Fibroblast of the aortic adventitia (primary cell): ENCODE results near the gene ZNF213. TPM values are rescaled to one million over a fixed set of nuclear protein-coding genes. Genes with fewer than 3 reads are reported as not detected.
A peak's percentile ranks its signal among the peaks of the same experiment; 100 is the strongest.

Experiments
- DNase-seq: peaks from one replicate; pipeline ENCODE4 v3.0.0-alpha.2; 2010; ENCODE audit warnings: low read depth
- H3K4me3 ChIP-seq: 2 replicates; pipeline ENCODE4 v1.5.1; 2011; ENCODE audit warnings: low read depth, mild to moderate bottlenecking, control low read depth, low read length, moderate library complexity
- CTCF ChIP-seq: IDR thresholded peaks from 2 replicates; pipeline ENCODE4 v1.5.1; 2011; ENCODE audit warnings: mild to moderate bottlenecking, low read length, control low read depth, inconsistent platforms; ENCODE audit not compliant: insufficient read depth
- total RNA-seq: library from RNA; depleted of rRNA; stranded (reverse); fragments of >200 nt; gene quantifications from 2 replicates; pipeline ENCODE4 v1.2.3, GENCODE V29; 2012; ENCODE audit warnings: low replicate concordance

Gene ZNF213
- total RNA-seq, 1 donor = 6.9 TPM

DNA sequence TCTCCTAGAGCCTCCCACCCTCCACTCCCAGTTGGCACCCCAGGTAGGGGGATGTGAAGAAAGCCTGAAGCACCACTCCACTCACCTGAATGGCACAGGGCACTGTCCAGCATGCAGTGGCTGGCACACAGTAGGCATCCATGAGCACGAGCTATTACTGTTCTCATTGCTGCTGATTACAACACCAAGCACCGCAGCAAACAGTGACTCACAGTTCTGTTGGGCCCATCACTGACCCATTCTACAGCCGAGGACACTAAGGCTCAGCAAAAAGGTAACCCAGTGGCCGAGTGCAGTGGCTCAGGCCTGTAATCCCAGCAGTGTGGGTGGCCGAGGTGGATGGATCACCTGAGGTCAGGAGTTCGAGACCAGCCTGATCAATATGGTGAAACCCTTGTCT, 38.5 kb upstream of the ZNF213 start:
- DNase-seq = no peak
- no peak overlapping the region for H3K4me3 ChIP-seq
- no peak for TF ChIP-seq CTCF

DNA sequence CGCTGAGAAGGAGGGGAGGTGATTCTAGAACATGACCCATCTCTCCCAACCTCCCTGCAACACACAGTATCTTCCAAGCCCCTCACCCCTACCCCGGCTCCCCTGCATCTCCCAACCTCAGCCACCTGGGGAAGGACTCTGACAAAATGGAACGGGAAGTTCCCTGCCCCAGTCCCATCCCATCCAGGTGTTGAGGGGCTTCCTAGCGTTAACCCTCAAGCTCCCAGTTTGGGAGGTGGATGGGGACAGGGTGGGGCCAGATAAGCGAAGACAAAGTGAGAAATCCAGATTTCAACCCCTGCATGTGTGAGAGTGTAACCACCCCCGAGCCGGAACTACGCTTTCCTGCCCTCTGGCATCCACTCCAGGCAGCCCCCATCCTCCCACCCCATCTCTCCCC, 37.6 kb upstream of the ZNF213 start:
- no peak for DNase-seq
- TF ChIP-seq CTCF = no peak
- no peak overlapping the region for H3K4me3 ChIP-seq

DNA sequence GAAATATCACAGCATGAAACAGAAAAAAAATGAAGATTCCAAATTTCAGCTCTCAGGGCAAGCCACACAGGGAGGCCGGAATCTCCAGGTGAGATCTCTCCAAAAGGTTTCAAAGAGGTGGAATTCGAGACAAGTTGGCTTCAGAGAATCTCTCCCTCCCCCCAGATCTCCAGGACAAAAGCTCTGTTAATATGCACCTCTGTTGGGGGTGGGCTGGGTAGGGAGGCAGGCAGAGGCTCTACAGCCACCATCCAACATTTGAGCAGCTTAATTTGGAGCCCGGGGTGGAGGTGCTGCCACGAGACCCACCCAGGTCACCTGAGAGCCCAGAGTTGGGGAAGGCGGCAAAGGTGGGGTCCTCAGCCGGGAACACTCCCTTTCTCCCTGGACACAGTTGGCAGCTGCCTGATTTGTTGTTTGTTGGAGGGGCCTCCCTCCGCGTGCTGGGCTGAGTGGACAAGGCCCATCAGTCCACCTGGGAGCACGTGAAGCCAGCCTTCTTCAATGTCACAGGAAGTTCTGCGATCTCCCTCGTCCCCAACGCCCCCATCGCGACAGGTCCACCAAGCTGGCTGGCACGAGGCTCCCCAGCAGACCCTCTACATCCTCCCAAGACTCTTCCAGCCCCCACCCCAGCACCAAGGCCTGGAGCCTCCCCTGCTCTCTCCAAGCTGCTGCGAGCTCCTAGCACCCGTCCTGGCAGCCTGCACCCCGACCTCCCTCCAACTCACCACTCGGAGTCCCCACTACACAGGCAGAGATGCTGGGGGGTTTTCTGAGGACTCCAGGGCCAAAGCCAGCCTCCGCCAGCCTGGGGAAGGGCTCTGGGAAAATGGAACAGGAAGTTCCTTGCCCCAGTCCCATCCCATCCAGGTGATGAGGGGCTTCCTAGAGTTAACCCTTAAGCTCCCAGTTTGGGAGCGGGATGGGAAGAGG, 36.1 kb upstream of the ZNF213 start, which contains the start of gene ZSCAN10:
ZSCAN10 (minus strand) TSS at position 836 of the 936 bp plus-strand sequence. CDS start 6,357 bp downstream, outside the sequence.
- DNase-seq = no peak
- no peak for TF ChIP-seq CTCF
- peak within 1 kb of the TSS; percentile 31 for H3K4me3 ChIP-seq

GRCh38 chr16:3099395-3099731, 35.5 kb upstream of the ZNF213 start:
- no peak for TF ChIP-seq CTCF
- no peak for DNase-seq
- no peak overlapping the region for H3K4me3 ChIP-seq

DNA sequence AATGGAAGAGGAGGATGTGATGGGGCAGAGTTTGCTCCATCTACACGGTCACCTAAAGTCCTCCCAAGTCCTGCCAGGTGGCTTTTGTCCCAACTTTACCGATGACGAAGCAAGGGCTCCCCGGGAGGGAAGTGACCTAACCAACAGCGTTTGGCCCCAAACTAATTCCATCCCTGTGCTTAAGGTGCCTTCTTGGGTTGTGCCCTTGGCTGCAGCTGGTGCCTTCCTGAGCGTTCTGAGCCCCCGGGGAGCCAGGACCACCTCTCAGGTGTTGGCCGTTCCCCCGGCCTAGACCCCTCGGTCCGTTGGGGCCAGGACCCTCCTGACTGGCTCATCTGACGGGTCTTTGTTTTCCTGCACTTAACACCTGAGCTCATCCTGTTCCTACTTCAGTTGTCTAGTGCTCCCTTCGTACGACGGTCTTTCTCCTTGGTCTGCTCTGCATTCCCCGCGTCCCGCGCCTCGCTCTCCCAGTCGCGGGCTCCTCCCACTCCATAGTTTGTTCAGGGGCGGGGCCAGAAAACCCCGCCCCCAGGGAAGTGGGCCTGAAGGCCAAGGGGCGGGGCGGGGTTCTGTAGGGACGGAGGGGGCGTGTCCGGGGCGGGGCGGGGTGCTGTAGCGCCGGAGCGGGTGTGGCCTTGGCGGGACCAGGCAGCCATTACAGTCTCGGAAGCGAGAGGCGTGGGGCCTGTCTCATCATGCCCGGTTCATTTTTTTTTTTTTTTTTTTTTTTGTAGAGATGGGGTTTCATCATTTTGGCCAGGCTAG, 34.9 kb upstream of the ZNF213 start:
- DNase-seq = peak; percentile 74
- no peak for TF ChIP-seq CTCF
- H3K4me3 ChIP-seq = peak overlapping the region; percentile 31

- H3K4me3 ChIP-seq = no peak overlapping the region
- peak; percentile 50 for TF ChIP-seq CTCF
- no peak for DNase-seq
Observed at GRCh38 chr16:3101018-3101840, 33.6 kb upstream of the ZNF213 start.
